Left cardiac atrium (tissue), 4 donors: ENCODE data around the gene GBP7. TPM values are rescaled to one million over a fixed set of nuclear protein-coding genes. Genes with fewer than 3 reads are reported as not detected.
A peak's percentile ranks its signal among the peaks of the same experiment; 100 is the strongest.
"Not testable (repeated sequence)": the region's sequence is repeated elsewhere in the genome, so short reads cannot be mapped to it uniquely, and the experiment has no call there.

Experiments
- ATAC-seq, 2 donors: fragments of 200-7000 bp; cut with Tn5 transposase; one replicate each; pipeline ENCODE4 v1.9.1; 2020; ENCODE audit warnings: mild to moderate bottlenecking in 2 of 2, moderate library complexity in 2 of 2
- DNase-seq: peaks from one replicate; pipeline ENCODE4 v3.0.0-alpha.2; 2020
- intact Hi-C, 2 donors: fragments of 100-400 bp; cut with DNase I; formaldehyde crosslinking; loops; one replicate each; pipeline versions ENCODE4 v1.14.1 to v1.15.1; 2022 to 2023
- total RNA-seq, 2 donors: library from RNA; stranded (reverse); fragmentation: NEBNext Ultra II Directional; extraction: Animal tissue kit (Norgen Biotek cat#: 25700); gene quantifications; one replicate each; pipeline ENCODE4 v1.2.1, GENCODE V29; 2021
- donor health status: DM: no; HTN: yes; CAD: no.
- donor health status: DM: no; HTN: yes; CAD: no; lungs with severe emphysema.
- donor health status: DM: yes; HTN: yes; CAD: no.
- donor health status: Dilated cardiomyopathy.

Gene GBP7
- total RNA-seq, 2 donors from 2014 or later = not detected

- intact Hi-C loops = no loop called here
- no peak for ATAC-seq
- no peak for DNase-seq
Observed at GRCh38 chr1:89174491-89174890, 1.3 kb downstream of the GBP7 start.

GRCh38 chr1:89172468-89173143, 3.2 kb downstream of the GBP7 start:
- intact Hi-C loops = no loop called here
- ATAC-seq = no peak
- DNase-seq = no peak

GRCh38 chr1:89171067-89171438, 4.8 kb downstream of the GBP7 start:
- intact Hi-C loops = no loop called here
- DNase-seq = no peak

GRCh38 chr1:89170170-89171066, 5.4 kb downstream of the GBP7 start:
- ATAC-seq (no peak), DNase-seq (no peak)
- intact Hi-C loops = no loop called here

More at GRCh38 chr1:89171067-89171438, 4.8 kb downstream of the GBP7 start:
- ATAC-seq = no peak

GRCh38 chr1:89169166-89169565, 6.6 kb downstream of the GBP7 start:
- no peak for DNase-seq
- intact Hi-C loops = no loop called here
- no peak for ATAC-seq

GRCh38 chr1:89167590-89168230, 8.1 kb downstream of the GBP7 start:
- intact Hi-C loops = no loop called here
- ATAC-seq = no peak
- no peak for DNase-seq

- intact Hi-C loops = no loop called here
- DNase-seq = no peak
- no peak for ATAC-seq
Observed at GRCh38 chr1:89166705-89167104, 9.1 kb downstream of the GBP7 start.

GRCh38 chr1:89165811-89166210, 10.0 kb downstream of the GBP7 start:
- no peak for DNase-seq
- intact Hi-C loops = no loop called here
- ATAC-seq = no peak

GRCh38 chr1:89151047-89151446, 24.8 kb downstream of the GBP7 start:
- DNase-seq = no peak
- ATAC-seq = no peak
- intact Hi-C loops = no loop called here

- no peak for ATAC-seq
- DNase-seq = no peak
- intact Hi-C loops = no loop called here
Observed at GRCh38 chr1:89149976-89150375, 25.8 kb downstream of the GBP7 start.

- intact Hi-C loops = no loop called here
- ATAC-seq = peak in 1 of 2 donors; percentile 77
- peak; percentile 19 for DNase-seq
Observed at GRCh38 chr1:89149229-89149628, 26.6 kb downstream of the GBP7 start.

GRCh38 chr1:89147678-89148658, 27.8 kb downstream of the GBP7 start:
- intact Hi-C loops = no loop called here
- DNase-seq (no peak), ATAC-seq (no peak)

GRCh38 chr1:89146721-89147120, 29.1 kb downstream of the GBP7 start:
- intact Hi-C loops = no loop called here
- no peak for ATAC-seq
- no peak for DNase-seq

GRCh38 chr1:89143484-89143883, 32.3 kb downstream of the GBP7 start:
- intact Hi-C loops = no loop called here
- no peak for DNase-seq
- no peak for ATAC-seq

- ATAC-seq = no peak
- intact Hi-C loops = no loop called here
- no peak for DNase-seq
Observed at GRCh38 chr1:89142160-89142559, 33.6 kb downstream of the GBP7 start.

GRCh38 chr1:89133747-89134146, 42.1 kb downstream of the GBP7 start:
- DNase-seq (no peak), ATAC-seq (no peak)
- intact Hi-C loops = no loop called here

GRCh38 chr1:89130716-89131115, 45.1 kb downstream of the GBP7 start:
- ATAC-seq = no peak
- intact Hi-C loops = no loop called here
- DNase-seq = no peak

GRCh38 chr1:89129911-89130310, 45.9 kb downstream of the GBP7 start:
- ATAC-seq = no peak
- DNase-seq = no peak
- intact Hi-C loops = no loop called here

- DNase-seq, intact Hi-C loops, ATAC-seq: not testable (repeated sequence)
Observed at GRCh38 chr1:89128003-89128458, 47.8 kb downstream of the GBP7 start.
